Measurements from ENCODE around the gene SMPD3. TPM values are rescaled to one million over a fixed set of nuclear protein-coding genes. Genes with fewer than 3 reads are reported as not detected.

The SMPD3 gene
- total RNA-seq, 1 experiment from 2014 or later: 2.4 TPM

- Mint-ChIP-seq H3K4me1 (ENCODE audit: low read depth, unreplicated experiment) (no peaks in the 10 kb centered on the region), H3K27me3 (ENCODE audit: insufficient read depth, unreplicated experiment) (no peaks in the 10 kb centered on the region), H3K9me3 (ENCODE audit: unreplicated experiment) (no peaks in the 10 kb centered on the region), H3K4me3 (ENCODE audit: unreplicated experiment) (no peak overlapping the region), H3K36me3 (ENCODE audit: insufficient read depth, unreplicated experiment) (no peaks in the 10 kb centered on the region), H3K27ac (ENCODE audit: unreplicated experiment) (no peak overlapping the region)
- TF ChIP-seq, protein P1, sequence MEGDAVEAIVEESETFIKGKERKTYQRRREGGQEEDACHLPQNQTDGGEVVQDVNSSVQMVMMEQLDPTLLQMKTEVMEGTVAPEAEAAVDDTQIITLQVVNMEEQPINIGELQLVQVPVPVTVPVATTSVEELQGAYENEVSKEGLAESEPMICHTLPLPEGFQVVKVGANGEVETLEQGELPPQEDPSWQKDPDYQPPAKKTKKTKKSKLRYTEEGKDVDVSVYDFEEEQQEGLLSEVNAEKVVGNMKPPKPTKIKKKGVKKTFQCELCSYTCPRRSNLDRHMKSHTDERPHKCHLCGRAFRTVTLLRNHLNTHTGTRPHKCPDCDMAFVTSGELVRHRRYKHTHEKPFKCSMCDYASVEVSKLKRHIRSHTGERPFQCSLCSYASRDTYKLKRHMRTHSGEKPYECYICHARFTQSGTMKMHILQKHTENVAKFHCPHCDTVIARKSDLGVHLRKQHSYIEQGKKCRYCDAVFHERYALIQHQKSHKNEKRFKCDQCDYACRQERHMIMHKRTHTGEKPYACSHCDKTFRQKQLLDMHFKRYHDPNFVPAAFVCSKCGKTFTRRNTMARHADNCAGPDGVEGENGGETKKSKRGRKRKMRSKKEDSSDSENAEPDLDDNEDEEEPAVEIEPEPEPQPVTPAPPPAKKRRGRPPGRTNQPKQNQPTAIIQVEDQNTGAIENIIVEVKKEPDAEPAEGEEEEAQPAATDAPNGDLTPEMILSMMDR (IDR thresholded peaks at IDR 0.05; ENCODE audit: insufficient read depth in 1 of 2, low read depth in 1 of 2, low read length in 1 of 2, severe bottlenecking in 1 of 2, unreplicated experiment in 1 of 2): no peak
- Histone ChIP-seq H3K9me3 (no peaks in the 10 kb centered on the region), H3K36me3 (ENCODE audit: control insufficient read depth, insufficient read depth, low read length) (no peaks in the 10 kb centered on the region), H3K4me3 (ENCODE audit: low read depth, low read length) (no peak overlapping the region), H3K4me1 (no peaks in the 10 kb centered on the region), H3K27me3 (replicated peaks; ENCODE audit: control insufficient read depth, insufficient read depth, low read length) (no peaks in the 10 kb centered on the region)
- ChIA-PET CTCF (interaction anchor here (0.6 kb wide), 1 partner anchor 1554 kb away, joined by 3 read pairs; no protein-coding TSS in a partner anchor), POLR2A (no interaction called here)
- DNase-seq: no peak
- intact Hi-C loops (cut with micrococcal nuclease; ENCODE audit: unreplicated experiment): no loop called here
- no TSS peak for BruUV-seq (replicated peaks)
These were observed 25.8 kb downstream of the SMPD3 start for GRCh38 chr16:68422396-68422960.

- Mint-ChIP-seq H3K27me3 (ENCODE audit: insufficient read depth, unreplicated experiment) (no peaks in the 10 kb centered on the region), H3K27ac (ENCODE audit: unreplicated experiment) (no peak overlapping the region), H3K36me3 (ENCODE audit: insufficient read depth, unreplicated experiment) (no peaks in the 10 kb centered on the region), H3K4me3 (ENCODE audit: unreplicated experiment) (no peak overlapping the region), H3K4me1 (ENCODE audit: low read depth, unreplicated experiment) (no peaks in the 10 kb centered on the region), H3K9me3 (ENCODE audit: unreplicated experiment) (no peaks in the 10 kb centered on the region)
- CTCF ChIA-PET: no interaction called here
- TF ChIP-seq, protein P1 (IDR thresholded peaks at IDR 0.05; ENCODE audit: insufficient read depth in 1 of 2, low read depth in 1 of 2, low read length in 1 of 2, severe bottlenecking in 1 of 2, unreplicated experiment in 1 of 2): no peak
- BruUV-seq (replicated peaks): no TSS peak
- Histone ChIP-seq H3K4me1 (no peaks in the 10 kb centered on the region), H3K27me3 (replicated peaks; ENCODE audit: control insufficient read depth, insufficient read depth, low read length) (no peaks in the 10 kb centered on the region), H3K4me3 (ENCODE audit: low read depth, low read length) (no peak overlapping the region), H3K36me3 (ENCODE audit: control insufficient read depth, insufficient read depth, low read length) (no peaks in the 10 kb centered on the region), H3K9me3 (no peaks in the 10 kb centered on the region)
- intact Hi-C loops (cut with micrococcal nuclease; ENCODE audit: unreplicated experiment): no loop called here
- no peak for DNase-seq
- POLR2A ChIA-PET: no interaction called here
These were observed 27.2 kb downstream of the SMPD3 start for GRCh38 chr16:68421076-68421475.

DNA sequence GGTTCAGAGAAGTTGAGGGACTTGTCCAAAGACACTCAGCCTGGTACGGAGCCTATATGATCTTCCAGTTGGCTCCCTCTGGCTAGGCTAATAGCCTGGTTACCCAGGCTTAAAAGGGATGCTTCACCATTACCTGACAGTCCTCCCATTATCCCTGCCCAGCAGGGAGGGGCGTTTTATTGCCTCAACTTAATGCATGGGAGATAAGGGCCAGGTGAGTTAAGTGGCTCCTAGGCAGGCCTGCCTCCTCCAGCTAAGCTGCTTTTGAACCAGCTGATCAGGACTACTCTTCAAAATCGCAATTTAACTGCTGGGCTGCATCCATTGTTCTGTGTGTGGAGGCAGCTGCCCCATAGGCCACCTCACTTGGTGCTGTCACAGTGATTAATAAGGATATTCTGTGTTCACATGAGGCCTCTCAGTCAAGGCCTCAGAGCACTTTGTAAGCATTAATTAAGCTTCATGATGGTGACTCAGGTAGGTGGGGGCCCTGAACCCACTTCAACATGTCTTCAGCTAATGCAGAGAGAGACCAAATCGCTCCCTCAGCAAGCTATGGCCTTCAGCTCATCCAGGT is 27.9 kb downstream of the SMPD3 start:
- DNase-seq: no peak
- no peaks in the 10 kb centered on the region for H3K4me1 ChIP-seq
- H3K4me3 ChIP-seq (ENCODE audit: low read depth, low read length): no peak overlapping the region
- BruUV-seq (replicated peaks): no TSS peak
- intact Hi-C loops (cut with micrococcal nuclease; ENCODE audit: unreplicated experiment): no loop called here
- Mint-ChIP-seq H3K27me3 (ENCODE audit: insufficient read depth, unreplicated experiment) (no peaks in the 10 kb centered on the region), H3K9me3 (ENCODE audit: unreplicated experiment) (no peaks in the 10 kb centered on the region), H3K4me3 (ENCODE audit: unreplicated experiment) (no peak overlapping the region), H3K27ac (ENCODE audit: unreplicated experiment) (no peak overlapping the region), H3K36me3 (ENCODE audit: insufficient read depth, unreplicated experiment) (no peaks in the 10 kb centered on the region), H3K4me1 (ENCODE audit: low read depth, unreplicated experiment) (no peaks in the 10 kb centered on the region)
- no peaks in the 10 kb centered on the region for H3K9me3 ChIP-seq
- ChIA-PET CTCF (no interaction called here), POLR2A (no interaction called here)
- no peaks in the 10 kb centered on the region for H3K36me3 ChIP-seq (ENCODE audit: control insufficient read depth, insufficient read depth, low read length)
- H3K27me3 ChIP-seq (replicated peaks; ENCODE audit: control insufficient read depth, insufficient read depth, low read length): no peaks in the 10 kb centered on the region
- TF ChIP-seq, protein P1 (IDR thresholded peaks at IDR 0.05; ENCODE audit: insufficient read depth in 1 of 2, low read depth in 1 of 2, low read length in 1 of 2, severe bottlenecking in 1 of 2, unreplicated experiment in 1 of 2): no peak

All from Caco-2 (cell line).